HepG2 (cell line): ENCODE results near the gene HRC. TPM values are rescaled to one million over a fixed set of nuclear protein-coding genes. Genes with fewer than 3 reads are reported as not detected.

Experiments used
- ATF7 ChIP-seq, 2 experiments: fragments of 450-650 bp in 1 of 2; sonication (generic) in 1 of 2; formaldehyde crosslinking in 1 of 2; IDR thresholded peaks; 2 replicates each; pipeline versions ENCODE4 v1.4.0 to v1.6.1; 2016 to 2020; ENCODE audit warnings: antibody characterized with exemption in 1 of 2, mild to moderate bottlenecking in 1 of 2, missing genetic modification reagents in 1 of 2
- CREB1 ChIP-seq, 2 experiments: fragments of 450-650 bp in 1 of 2; IDR thresholded peaks; 2 replicates each; pipeline ENCODE4 v1.6.1; 2016 to 2017; ENCODE audit warnings: control low read depth in 1 of 2, mild to moderate bottlenecking in 1 of 2, missing compliant biosample characterization in 1 of 2, missing genetic modification characterization in 1 of 2
- CTCF ChIP-seq: sonication (generic); formaldehyde crosslinking; IDR thresholded peaks from 2 replicates; pipeline ENCODE4 v1.5.0; 2020; ENCODE audit warnings: mild to moderate bottlenecking, missing genetic modification reagents, moderate library complexity
- FOXC1 ChIP-seq: sonication (generic); formaldehyde crosslinking; IDR thresholded peaks from 2 replicates; pipeline ENCODE4 v1.8.0; 2022; ENCODE audit warnings: mild to moderate bottlenecking, missing genetic modification reagents, borderline replicate concordance
- GATAD2A ChIP-seq: IDR thresholded peaks from 2 replicates; pipeline ENCODE4 v1.6.1; 2016
- GMEB1 ChIP-seq: sonication (generic); formaldehyde crosslinking; IDR thresholded peaks from 2 replicates; pipeline ENCODE4 v1.5.1; 2020; ENCODE audit warnings: missing genetic modification reagents, mild to moderate bottlenecking, borderline replicate concordance
- HDAC1 ChIP-seq: sonication (generic); formaldehyde crosslinking; IDR thresholded peaks from 2 replicates; pipeline ENCODE4 v1.5.1; 2020; ENCODE audit warnings: mild to moderate bottlenecking, missing genetic modification reagents
- HNRNPK ChIP-seq: fragments of 200-400 bp; formaldehyde crosslinking; IDR thresholded peaks from 2 replicates; pipeline ENCODE4 v1.6.1; 2018; ENCODE audit warnings: low read length, low read depth, moderate library complexity, mild to moderate bottlenecking; ENCODE audit not compliant: poor library complexity, severe bottlenecking
- KAT8 ChIP-seq: IDR thresholded peaks from 2 replicates; pipeline ENCODE4 v1.6.1; 2016; ENCODE audit warnings: missing genetic modification reagents, missing compliant biosample characterization
- STAG1 ChIP-seq: sonication (generic); formaldehyde crosslinking; IDR thresholded peaks from 2 replicates; pipeline ENCODE4 v1.4.0; 2020; ENCODE audit warnings: missing genetic modification reagents
- ZNF687 ChIP-seq: sonication (generic); formaldehyde crosslinking; IDR thresholded peaks from 2 replicates; pipeline ENCODE4 v1.5.1; 2020; ENCODE audit warnings: mild to moderate bottlenecking, missing genetic modification reagents, moderate library complexity
- polyA plus RNA-seq, 8 experiments: library from polyadenylated mRNA; depleted of rRNA in 3 of 8; stranded (reverse) in 7 of 8; unstranded in 1 of 8; fragments of >200 nt; fragmentation: Illumina TruSeq in 4 of 8; extraction: Trizol in 4 of 8; gene quantifications; 2 replicates each; pipeline versions ENCODE4 v1.2.1 to v1.2.3, GENCODE V29; 2011 to 2016; ENCODE audit warnings: low read depth in 4 of 8, missing spikeins in 1 of 8, mixed read lengths in 1 of 8; ENCODE audit not compliant: insufficient read depth in 1 of 8
- total RNA-seq, 5 experiments: library from RNA; depleted of rRNA; stranded (reverse); fragments of >200 nt; fragmentation: Illumina TruSeq; extraction: Trizol; gene quantifications; 2 replicates each; pipeline ENCODE4 v1.2.3, GENCODE V29; 2016; ENCODE audit warnings: low read depth in 1 of 5
- TF ChIP-seq, protein P1 (sequence below): sonication (generic); formaldehyde crosslinking; IDR thresholded peaks from 2 replicates; pipeline ENCODE4 v1.8.0; 2022; ENCODE audit warnings: low read depth, missing genetic modification reagents
- TF ChIP-seq, protein P2 (sequence below): sonication (generic); formaldehyde crosslinking; IDR thresholded peaks from 2 replicates; pipeline ENCODE4 v1.4.0; 2020; ENCODE audit warnings: missing genetic modification reagents, borderline replicate concordance

The HRC gene
- total and polyA plus RNA-seq, 2 of the 13 experiments (the other 11 are each of a cell fraction or from before 2014, with no cell fraction given): 3.6 to 15.4 TPM

DNA sequence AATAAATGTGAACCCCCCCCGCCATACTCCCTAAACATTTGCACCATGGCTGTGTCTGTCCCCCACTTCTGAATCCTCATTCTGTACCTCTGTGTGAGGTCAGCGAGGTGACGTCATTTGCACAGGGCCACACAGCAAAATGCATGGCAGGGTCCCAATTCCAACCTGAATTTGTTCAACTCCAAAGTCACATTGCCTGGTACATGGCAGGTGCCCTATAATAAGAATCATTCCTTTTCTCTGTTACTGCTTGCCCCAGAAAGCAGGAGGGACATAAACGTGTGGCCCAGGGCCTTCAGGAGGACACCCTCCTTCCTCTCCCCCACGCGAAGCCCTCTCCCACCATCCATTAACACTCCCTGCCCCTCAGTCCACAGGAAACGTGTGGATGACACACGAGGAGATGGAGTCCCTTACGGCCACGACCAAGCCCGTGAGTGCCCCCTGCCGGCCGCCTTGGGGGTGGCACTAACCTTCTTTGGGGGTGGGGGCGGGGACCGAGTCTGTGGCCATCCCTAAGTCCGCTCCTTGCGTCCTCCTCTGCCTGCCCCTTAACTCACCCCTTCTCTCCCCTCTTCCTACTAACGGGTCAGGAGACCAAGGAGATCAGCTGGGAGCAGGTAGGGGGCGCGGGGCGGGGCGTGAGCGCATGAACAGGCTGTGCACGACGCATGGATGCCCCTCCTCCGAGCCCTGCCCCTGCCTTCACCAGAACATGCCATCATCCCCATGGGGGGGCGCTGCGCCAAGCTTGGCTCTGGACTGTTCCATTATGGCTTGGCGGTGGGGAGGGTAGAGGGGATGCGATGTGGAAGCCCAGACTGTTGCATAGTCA is 9.4 kb downstream of the HRC start (continued):
- TF ChIP-seq CTCF (CRISPR knock-in tag) (peak; percentile 89), KAT8 (CRISPR knock-in tag) (0 out of 2 replicates have a peak, but pooled peaks have one; percentile 21), FOXC1 (CRISPR knock-in tag) (0 out of 2 replicates have a peak, but pooled peaks have one; percentile 47), GATAD2A (peak; percentile 45; the same call in 1 of the 2 replicates), CREB1 (IDR thresholded peaks at IDR 0.05) (peak; percentile 87), CREB1 (CRISPR knock-in tag; IDR thresholded peaks at IDR 0.05) (no peak), HDAC1 (0 out of 2 replicates have a peak, but pooled peaks have one; percentile 16), HNRNPK (no peak), STAG1 (peak; percentile 50), ATF7 (IDR thresholded peaks at IDR 0.05) (peak; percentile 95), ATF7 (CRISPR knock-in tag; IDR thresholded peaks at IDR 0.05) (no peak), GMEB1 (CRISPR knock-in tag) (0 out of 2 replicates have a peak, but pooled peaks have one; percentile 19), ZNF687 (CRISPR knock-in tag) (peak; percentile 76)
- TF ChIP-seq, protein P1, sequence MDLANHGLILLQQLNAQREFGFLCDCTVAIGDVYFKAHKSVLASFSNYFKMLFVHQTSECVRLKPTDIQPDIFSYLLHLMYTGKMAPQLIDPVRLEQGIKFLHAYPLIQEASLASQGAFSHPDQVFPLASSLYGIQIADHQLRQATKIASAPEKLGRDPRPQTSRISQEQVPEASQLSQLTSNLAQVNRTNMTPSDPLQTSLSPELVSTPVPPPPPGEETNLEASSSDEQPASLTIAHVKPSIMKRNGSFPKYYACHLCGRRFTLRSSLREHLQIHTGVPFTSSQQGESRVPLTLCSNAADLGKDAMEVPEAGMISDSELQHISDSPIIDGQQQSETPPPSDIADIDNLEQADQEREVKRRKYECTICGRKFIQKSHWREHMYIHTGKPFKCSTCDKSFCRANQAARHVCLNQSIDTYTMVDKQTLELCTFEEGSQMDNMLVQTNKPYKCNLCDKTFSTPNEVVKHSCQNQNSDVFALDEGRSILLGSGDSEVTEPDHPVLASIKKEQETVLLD: no peak
- TF ChIP-seq, protein P2, sequence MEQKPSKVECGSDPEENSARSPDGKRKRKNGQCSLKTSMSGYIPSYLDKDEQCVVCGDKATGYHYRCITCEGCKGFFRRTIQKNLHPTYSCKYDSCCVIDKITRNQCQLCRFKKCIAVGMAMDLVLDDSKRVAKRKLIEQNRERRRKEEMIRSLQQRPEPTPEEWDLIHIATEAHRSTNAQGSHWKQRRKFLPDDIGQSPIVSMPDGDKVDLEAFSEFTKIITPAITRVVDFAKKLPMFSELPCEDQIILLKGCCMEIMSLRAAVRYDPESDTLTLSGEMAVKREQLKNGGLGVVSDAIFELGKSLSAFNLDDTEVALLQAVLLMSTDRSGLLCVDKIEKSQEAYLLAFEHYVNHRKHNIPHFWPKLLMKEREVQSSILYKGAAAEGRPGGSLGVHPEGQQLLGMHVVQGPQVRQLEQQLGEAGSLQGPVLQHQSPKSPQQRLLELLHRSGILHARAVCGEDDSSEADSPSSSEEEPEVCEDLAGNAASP (CRISPR knock-in tag): 0 out of 2 replicates have a peak, but pooled peaks have one; percentile 25
